IMR-90 (cell line): Measurements from ENCODE around the gene TMIGD1.

Experiments used
- CEBPB ChIP-seq: IDR thresholded peaks from 2 replicates; pipeline ENCODE4 v1.6.1; 2012; ENCODE audit warnings: low read depth, low read length, improper control_type of control experiment
- CTCF ChIP-seq: conservative IDR thresholded peaks from 2 replicates; pipeline ENCODE4 v1.5.1; 2012; ENCODE audit warnings: mild to moderate bottlenecking, low read depth, low read length, improper control_type of control experiment
- MAFK ChIP-seq: IDR thresholded peaks from 2 replicates; pipeline ENCODE4 v1.6.1; 2012; ENCODE audit warnings: low read depth, low read length, improper control_type of control experiment
- MAZ ChIP-seq: IDR thresholded peaks from 2 replicates; pipeline ENCODE4 v1.6.1; 2012; ENCODE audit warnings: low read depth, mild to moderate bottlenecking, low read length, improper control_type of control experiment, moderate library complexity, borderline replicate concordance
- POLR2A ChIP-seq: IDR thresholded peaks from 2 replicates; pipeline ENCODE4 v1.6.1; 2012; ENCODE audit warnings: mild to moderate bottlenecking, low read depth, low read length

GRCh38 chr17:30302241-30302640, 31.6 kb downstream of the TMIGD1 start:
- TF ChIP-seq CTCF (no peak), MAZ (no peak), POLR2A (no peak), CEBPB (no peak), MAFK (no peak)
